KMS-11 (cell line): ENCODE data around the gene HCN3.

Experiments
- H2AFZ ChIP-seq: fragments of 200-600 bp; sonication (generic); 2 replicates; pipeline ENCODE4 v1.6.1; 2016; ENCODE audit warnings: antibody characterized with exemption, mixed run types, low read depth
- H3K27ac ChIP-seq: fragments of 200-600 bp; sonication (generic); 2 replicates; pipeline ENCODE4 v1.6.1; 2016; ENCODE audit warnings: mild to moderate bottlenecking, mixed run types
- H3K27me3 ChIP-seq: fragments of 200-600 bp; sonication (generic); 2 replicates; pipeline ENCODE4 v1.6.1; 2017; ENCODE audit warnings: mild to moderate bottlenecking, low read depth, mixed run types, moderate library complexity; ENCODE audit not compliant: insufficient read depth
- H3K36me3 ChIP-seq: fragments of 200-600 bp; sonication (generic); 2 replicates; pipeline ENCODE4 v1.6.1; 2017; ENCODE audit warnings: mild to moderate bottlenecking, mixed run types; ENCODE audit not compliant: insufficient read depth
- H3K4me1 ChIP-seq: fragments of 200-600 bp; sonication (generic); 2 replicates; pipeline ENCODE4 v1.6.1; 2016; ENCODE audit warnings: mild to moderate bottlenecking, low read depth, mixed run types; ENCODE audit not compliant: poor library complexity, severe bottlenecking
- H3K4me2 ChIP-seq: fragments of 200-600 bp; sonication (generic); 2 replicates; pipeline ENCODE4 v1.7.0; 2016; ENCODE audit warnings: mild to moderate bottlenecking, mixed run types
- H3K4me3 ChIP-seq: fragments of 200-600 bp; sonication (generic); IDR thresholded peaks from 2 replicates; pipeline ENCODE4 v1.6.1; 2017; ENCODE audit warnings: low read depth, low read length, mixed read lengths; ENCODE audit not compliant: insufficient read depth
- H3K79me2 ChIP-seq: fragments of 200-600 bp; sonication (generic); 2 replicates; pipeline ENCODE4 v1.6.1; 2016; ENCODE audit warnings: low read depth, mixed run types; ENCODE audit not compliant: insufficient read depth
- H3K9ac ChIP-seq: fragments of 200-600 bp; sonication (generic); 2 replicates; pipeline ENCODE4 v1.6.1; 2016; ENCODE audit warnings: mild to moderate bottlenecking, mixed run types
- H4K20me1 ChIP-seq: fragments of 200-600 bp; sonication (generic); 2 replicates; pipeline ENCODE4 v1.6.1; 2016; ENCODE audit warnings: mild to moderate bottlenecking, mixed run types; ENCODE audit not compliant: insufficient read depth
- CTCF ChIP-seq: fragments of 200-600 bp; sonication (generic); conservative IDR thresholded peaks from 2 replicates; pipeline ENCODE4 v1.6.1; 2017; ENCODE audit warnings: low read depth, mild to moderate bottlenecking, antibody characterized with exemption, low read length, moderate library complexity, mixed read lengths

Gene HCN3

GRCh38 chr1:155293086-155293749, 16.0 kb downstream of the HCN3 start:
- Histone ChIP-seq H4K20me1 (no peaks in the 10 kb centered on the region), H2AFZ (no peak overlapping the region), H3K27me3 (peaks cover 46% of the 10 kb centered on the region; the same call in 1 of the 2 replicates), H3K4me2 (no peak overlapping the region), H3K4me3 (no peak overlapping the region), H3K4me1 (no peaks in the 10 kb centered on the region), H3K36me3 (no peaks in the 10 kb centered on the region), H3K27ac (no peak overlapping the region), H3K79me2 (no peaks in the 10 kb centered on the region), H3K9ac (no peak overlapping the region)
- TF ChIP-seq CTCF, result no peak

GRCh38 chr1:155294520-155295182, 17.4 kb downstream of the HCN3 start:
- no peak overlapping the region for H2AFZ ChIP-seq

GRCh38 chr1:155295183-155295941, 18.1 kb downstream of the HCN3 start:
- H3K4me3 ChIP-seq, result no peak overlapping the region
- H3K4me1 ChIP-seq, result no peaks in the 10 kb centered on the region
- H3K79me2 ChIP-seq, result no peaks in the 10 kb centered on the region
- no peaks in the 10 kb centered on the region for H3K36me3 ChIP-seq
- no peak overlapping the region for H3K4me2 ChIP-seq
- no peak overlapping the region for H2AFZ ChIP-seq
- H3K9ac ChIP-seq, result no peak overlapping the region
- TF ChIP-seq CTCF, result no peak
- H3K27me3 ChIP-seq, result peaks cover 41% of the 10 kb centered on the region; the same call in 1 of the 2 replicates
- H4K20me1 ChIP-seq, result no peaks in the 10 kb centered on the region
- no peak overlapping the region for H3K27ac ChIP-seq

More at GRCh38 chr1:155294520-155295182, 17.4 kb downstream of the HCN3 start:
- Histone ChIP-seq H3K9ac (no peak overlapping the region), H3K36me3 (no peaks in the 10 kb centered on the region), H3K4me2 (no peak overlapping the region), H3K27ac (no peak overlapping the region), H3K4me3 (no peak overlapping the region), H3K4me1 (no peaks in the 10 kb centered on the region), H3K27me3 (peaks cover 43% of the 10 kb centered on the region; the same call in 1 of the 2 replicates), H4K20me1 (no peaks in the 10 kb centered on the region), H3K79me2 (no peaks in the 10 kb centered on the region)
- TF ChIP-seq CTCF, result no peak

DNA sequence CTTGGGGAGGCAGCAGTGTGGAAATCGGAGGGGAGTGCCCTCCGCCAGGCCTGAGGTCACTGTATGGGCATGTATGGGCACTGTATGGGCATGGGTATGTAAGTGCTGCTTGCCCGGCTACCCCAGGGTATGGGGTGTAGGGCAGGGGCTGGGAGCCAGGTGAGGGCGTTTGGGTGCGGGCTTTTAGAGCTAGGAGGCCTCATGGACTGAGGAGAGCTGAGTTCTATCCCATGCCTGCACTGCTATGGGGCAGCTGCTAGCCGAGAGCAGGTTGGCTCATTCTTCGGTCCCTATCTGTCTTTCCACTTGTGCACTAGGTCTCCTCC, 18.6 kb downstream of the HCN3 start:
- no peak overlapping the region for H3K4me3 ChIP-seq

More for the DNA sequence above, 18.6 kb downstream of the HCN3 start:
- H3K27me3 ChIP-seq, result peaks cover 41% of the 10 kb centered on the region; the same call in 1 of the 2 replicates
- no peaks in the 10 kb centered on the region for H3K79me2 ChIP-seq
- no peaks in the 10 kb centered on the region for H3K4me1 ChIP-seq
- TF ChIP-seq CTCF, result no peak
- H3K4me2 ChIP-seq, result no peak overlapping the region
- H3K36me3 ChIP-seq, result no peaks in the 10 kb centered on the region
- no peak overlapping the region for H3K27ac ChIP-seq
- no peak overlapping the region for H2AFZ ChIP-seq
- no peak overlapping the region for H3K9ac ChIP-seq
- H4K20me1 ChIP-seq, result no peaks in the 10 kb centered on the region
